GM18505 (cell line): ENCODE results near the gene PODXL2.

Experiments
- ATAC-seq: cut with Tn5 transposase; IDR thresholded peaks from one replicate; pipeline ENCODE4 v1.9.1; 2021; ENCODE audit not compliant: unreplicated experiment
- POLR2A ChIP-seq: IDR thresholded peaks from 4 replicates; pipeline ENCODE4 v1.6.1; 2011; ENCODE audit warnings: borderline replicate concordance; ENCODE audit not compliant: insufficient read depth, insufficient read length; ENCODE audit errors: extremely low read depth

The PODXL2 gene

GRCh38 chr3:127612966-127613365 is 16.0 kb upstream of the PODXL2 start:
- no peak for ATAC-seq
- TF ChIP-seq POLR2A = no peak

GRCh38 chr3:127613406-127613805 is 15.6 kb upstream of the PODXL2 start:
- no peak for ATAC-seq
- no peak for TF ChIP-seq POLR2A

GRCh38 chr3:127614928-127615589 is 13.9 kb upstream of the PODXL2 start:
- no peak for ATAC-seq
- TF ChIP-seq POLR2A = no peak

- no peak for ATAC-seq
- no peak for TF ChIP-seq POLR2A
Observed at GRCh38 chr3:127615631-127616305, 13.2 kb upstream of the PODXL2 start.

- no peak for ATAC-seq
- TF ChIP-seq POLR2A = no peak
Observed at GRCh38 chr3:127616836-127617605, 12.0 kb upstream of the PODXL2 start.

GRCh38 chr3:127618891-127619290 is 10.1 kb upstream of the PODXL2 start:
- ATAC-seq = no peak
- no peak for TF ChIP-seq POLR2A

- TF ChIP-seq POLR2A = no peak
- ATAC-seq = no peak
Observed at GRCh38 chr3:127620637-127621375, 8.2 kb upstream of the PODXL2 start.

GRCh38 chr3:127622031-127622430 is 7.0 kb upstream of the PODXL2 start:
- ATAC-seq = no peak

GRCh38 chr3:127622772-127623576 is 6.0 kb upstream of the PODXL2 start:
- no peak for TF ChIP-seq POLR2A
- ATAC-seq = no peak

More at GRCh38 chr3:127622031-127622430, 7.0 kb upstream of the PODXL2 start:
- TF ChIP-seq POLR2A = no peak

- no peak for TF ChIP-seq POLR2A
- no peak for ATAC-seq
Observed at GRCh38 chr3:127624063-127624462, 4.9 kb upstream of the PODXL2 start.

- TF ChIP-seq POLR2A = no peak
- no peak for ATAC-seq
Observed at GRCh38 chr3:127625821-127626220, 3.2 kb upstream of the PODXL2 start.

- TF ChIP-seq POLR2A = no peak
- ATAC-seq = no peak
Observed at GRCh38 chr3:127628426-127628787, 578 bp upstream of the PODXL2 start.
